Naive B cell (primary cell): Measurements from ENCODE around the gene SLC35F5. TPM values are rescaled to one million over a fixed set of nuclear protein-coding genes. Genes with fewer than 3 reads are reported as not detected.
A peak's percentile ranks its signal among the peaks of the same experiment; 100 is the strongest.
"Not testable (repeated sequence)": the region's sequence is repeated elsewhere in the genome, so short reads cannot be mapped to it uniquely, and the experiment has no call there.

Experiments used
- ATAC-seq, 2 donors: fragments of 150-1000 bp; cut with Tn5 transposase; 2 replicates each; pipeline ENCODE4 v1.10.0; 2021; ENCODE audit warnings: low read depth in 2 of 2, mild to moderate bottlenecking in 2 of 2, moderate library complexity in 2 of 2
- DNase-seq: peaks from one replicate; pipeline ENCODE4 v3.0.0; 2022
- H3K27ac Mint-ChIP-seq, 6 donors: one replicate each; pipeline ENCODE4 v1.8.0; 2020 to 2022; ENCODE audit warnings: mild to moderate bottlenecking in 6 of 6, mixed read lengths in 6 of 6, moderate library complexity in 5 of 6, inconsistent platforms in 2 of 6
- H3K27me3 Mint-ChIP-seq, 3 donors: one replicate each; pipeline ENCODE4 v1.8.0; 2021 to 2022; ENCODE audit warnings: mixed read lengths in 3 of 3, mild to moderate bottlenecking in 1 of 3
- H3K36me3 Mint-ChIP-seq, 2 donors: one replicate each; pipeline ENCODE4 v1.8.0; 2020 to 2022; ENCODE audit warnings: mixed read lengths in 2 of 2, inconsistent platforms in 1 of 2, mild to moderate bottlenecking in 1 of 2
- H3K4me1 Mint-ChIP-seq, 3 donors: one replicate each; pipeline ENCODE4 v1.8.0; 2020 to 2022; ENCODE audit warnings: mixed read lengths in 3 of 3, inconsistent platforms in 1 of 3, mild to moderate bottlenecking in 1 of 3, moderate library complexity in 1 of 3
- H3K4me3 Mint-ChIP-seq, 8 donors: one replicate each; pipeline ENCODE4 v1.8.0; 2020 to 2022; ENCODE audit warnings: mild to moderate bottlenecking in 8 of 8, mixed read lengths in 8 of 8, moderate library complexity in 8 of 8, inconsistent platforms in 2 of 8
- H3K9me3 Mint-ChIP-seq, 7 donors: one replicate each; pipeline ENCODE4 v1.8.0; 2020 to 2022; ENCODE audit warnings: mixed read lengths in 7 of 7, mild to moderate bottlenecking in 5 of 7, inconsistent platforms in 2 of 7, moderate library complexity in 1 of 7
- polyA plus RNA-seq, 6 donors: library from polyadenylated mRNA; unstranded; fragments of 300-500 nt; fragmentation: Illumina TruSeq; gene quantifications; one replicate each; pipeline ENCODE4 v1.2.3, GENCODE V29; 2021; ENCODE audit warnings: low read depth in 6 of 6

The SLC35F5 gene
- polyA plus RNA-seq, 6 donors from 2014 or later, result 1.1 to 15.1 (median 10.8) TPM

- ATAC-seq (no peak), DNase-seq (no peak)
- H3K9me3 Mint-ChIP-seq, result peaks cover 0 to 4% (median 0%) of the 10 kb centered on the region in 7 donors
- no peaks in the 10 kb centered on the region for H3K36me3 Mint-ChIP-seq
- H3K27me3 Mint-ChIP-seq, result peaks cover 0 to 4% (median 3%) of the 10 kb centered on the region in 3 donors
- H3K4me3 Mint-ChIP-seq, result peak overlapping the region in 1 of 8 donors; percentile 4
- peak overlapping the region in 1 of 6 donors; percentile 3 for H3K27ac Mint-ChIP-seq
- no peaks in the 10 kb centered on the region for H3K4me1 Mint-ChIP-seq
Observed at GRCh38 chr2:113672326-113672932, 84.0 kb downstream of the SLC35F5 start.

- ATAC-seq, H3K36me3 Mint-ChIP-seq, H3K27ac Mint-ChIP-seq, DNase-seq, H3K27me3 Mint-ChIP-seq, H3K4me3 Mint-ChIP-seq, H3K9me3 Mint-ChIP-seq, H3K4me1 Mint-ChIP-seq: not testable (repeated sequence)
Observed at GRCh38 chr2:113669013-113669412, 87.4 kb downstream of the SLC35F5 start.

- H3K4me1 Mint-ChIP-seq, H3K9me3 Mint-ChIP-seq: not testable (repeated sequence)
Observed at GRCh38 chr2:113664761-113665533, 91.5 kb downstream of the SLC35F5 start.

GRCh38 chr2:113663285-113664060, 93.0 kb downstream of the SLC35F5 start:
- not testable (repeated sequence) for H3K27me3 Mint-ChIP-seq, H3K4me1 Mint-ChIP-seq, H3K27ac Mint-ChIP-seq, H3K4me3 Mint-ChIP-seq, H3K36me3 Mint-ChIP-seq, DNase-seq, ATAC-seq, H3K9me3 Mint-ChIP-seq

More at GRCh38 chr2:113664761-113665533, 91.5 kb downstream of the SLC35F5 start:
- not testable (repeated sequence) for H3K27ac Mint-ChIP-seq, DNase-seq, H3K4me3 Mint-ChIP-seq, H3K27me3 Mint-ChIP-seq, ATAC-seq, H3K36me3 Mint-ChIP-seq

Other genes starting within 250 kb of the SLC35F5 start
- 10 to 100 TPM; 11.3 to 19.7 (median 16.6) TPM for gene RABL2A, start 129.4 kb downstream of the SLC35F5 start, polyA plus RNA-seq
- gene ACTR3, start 133.4 kb upstream of the SLC35F5 start, polyA plus RNA-seq, result 100 to 1,000 TPM; 434 to 548 (median 492) TPM